Subcutaneous preadipocyte (primary cell): ENCODE data around the gene PCDHA1. TPM values are rescaled to one million over a fixed set of nuclear protein-coding genes. Genes with fewer than 3 reads are reported as not detected.

Experiments
- small RNA-seq: library from RNA; depleted of rRNA; stranded (forward); fragments of <200 nt; gene quantifications from one replicate; pipeline ENCODE3, GENCODE V24; 2012
- total RNA-seq: library from RNA; depleted of rRNA; stranded (reverse); fragments of >200 nt; gene quantifications from 2 replicates; pipeline ENCODE4 v1.2.3, GENCODE V29; 2012

PCDHA1 gene
- total RNA-seq, 1 donor = under 0.01 TPM

DNA sequence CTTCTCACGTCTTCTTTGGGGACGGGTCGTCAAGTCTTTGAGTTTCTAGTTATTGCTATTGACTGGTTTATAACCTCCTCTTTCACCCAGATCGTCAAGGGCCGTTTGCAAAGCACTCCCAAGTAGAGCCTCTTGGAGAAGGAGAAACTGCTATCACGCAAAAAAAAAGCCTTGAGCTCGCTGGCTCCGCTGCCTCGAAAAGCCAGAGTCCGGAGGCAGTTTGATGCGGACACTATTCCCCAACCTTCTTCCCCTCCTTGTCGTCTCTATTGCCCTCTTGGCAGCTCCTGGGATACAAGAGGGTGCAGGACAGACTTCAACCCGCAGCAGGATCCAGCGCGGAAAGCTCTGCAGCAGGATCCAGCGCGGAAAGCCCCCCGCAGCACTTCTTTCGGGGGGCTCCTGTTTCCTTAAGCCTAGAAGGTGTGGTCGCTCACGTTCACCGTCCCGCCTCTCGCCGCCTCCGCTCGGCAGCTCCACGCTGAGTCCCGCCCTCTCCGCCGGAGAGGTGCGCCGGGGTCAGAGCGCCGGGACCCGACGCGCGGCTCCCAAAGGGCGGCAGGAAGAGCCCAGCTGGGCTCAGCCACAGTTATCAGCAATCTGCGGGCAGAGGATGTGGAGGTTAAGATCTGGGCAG is 140.0 kb downstream of the PCDHA1 start, which contains the start of gene PCDHAC1:
PCDHAC1 (plus strand) TSS at position 494 of the 637 bp plus-strand sequence. CDS start 594 bp downstream, outside the sequence.

DNA sequence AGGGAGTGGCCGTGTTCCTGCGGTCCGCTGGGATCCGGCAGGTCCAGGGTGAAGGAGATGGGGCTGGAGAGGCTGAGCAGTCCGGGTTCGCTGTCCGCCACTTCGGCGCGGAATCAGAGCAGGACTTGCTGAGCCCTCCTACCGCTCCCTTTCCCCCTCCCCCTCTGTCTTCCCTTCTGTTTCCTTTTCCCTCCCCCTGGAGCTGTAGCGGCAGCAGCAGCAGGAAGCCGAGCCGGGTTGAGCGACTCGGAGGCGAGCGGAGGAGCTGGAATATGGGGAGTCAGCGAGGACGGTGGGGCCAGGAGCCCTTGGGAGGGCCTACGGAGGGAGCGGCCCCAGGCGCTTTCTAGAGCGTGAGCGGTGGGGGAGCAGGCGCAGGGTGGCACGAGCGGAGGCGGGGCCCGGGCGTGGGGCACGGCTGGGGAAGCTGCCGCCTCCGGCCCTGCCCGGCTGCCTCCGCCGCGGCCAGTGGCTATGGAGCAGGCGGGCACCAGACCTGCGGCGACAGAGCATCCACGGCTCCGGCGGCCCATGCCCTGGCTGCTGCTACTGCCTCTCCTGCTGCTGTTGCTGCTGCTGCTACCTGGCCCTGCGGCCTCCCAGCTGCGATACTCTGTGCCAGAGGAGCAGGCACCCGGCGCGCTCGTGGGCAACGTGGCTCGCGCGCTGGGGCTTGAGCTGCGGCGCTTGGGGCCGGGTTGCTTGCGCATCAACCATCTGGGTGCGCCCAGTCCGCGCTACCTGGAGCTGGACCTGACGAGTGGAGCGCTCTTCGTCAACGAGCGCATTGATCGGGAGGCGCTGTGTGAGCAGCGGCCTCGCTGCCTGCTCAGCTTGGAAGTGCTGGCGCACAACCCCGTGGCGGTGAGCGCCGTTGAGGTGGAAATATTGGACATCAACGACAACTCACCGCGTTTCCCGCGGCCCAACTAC is 180.6 kb downstream of the PCDHA1 start, which contains the start of gene PCDHAC2:
PCDHAC2 (plus strand) TSS at position 184 of the 933 bp plus-strand sequence; CDS start at position 475, 291 bp downstream.

DNA sequence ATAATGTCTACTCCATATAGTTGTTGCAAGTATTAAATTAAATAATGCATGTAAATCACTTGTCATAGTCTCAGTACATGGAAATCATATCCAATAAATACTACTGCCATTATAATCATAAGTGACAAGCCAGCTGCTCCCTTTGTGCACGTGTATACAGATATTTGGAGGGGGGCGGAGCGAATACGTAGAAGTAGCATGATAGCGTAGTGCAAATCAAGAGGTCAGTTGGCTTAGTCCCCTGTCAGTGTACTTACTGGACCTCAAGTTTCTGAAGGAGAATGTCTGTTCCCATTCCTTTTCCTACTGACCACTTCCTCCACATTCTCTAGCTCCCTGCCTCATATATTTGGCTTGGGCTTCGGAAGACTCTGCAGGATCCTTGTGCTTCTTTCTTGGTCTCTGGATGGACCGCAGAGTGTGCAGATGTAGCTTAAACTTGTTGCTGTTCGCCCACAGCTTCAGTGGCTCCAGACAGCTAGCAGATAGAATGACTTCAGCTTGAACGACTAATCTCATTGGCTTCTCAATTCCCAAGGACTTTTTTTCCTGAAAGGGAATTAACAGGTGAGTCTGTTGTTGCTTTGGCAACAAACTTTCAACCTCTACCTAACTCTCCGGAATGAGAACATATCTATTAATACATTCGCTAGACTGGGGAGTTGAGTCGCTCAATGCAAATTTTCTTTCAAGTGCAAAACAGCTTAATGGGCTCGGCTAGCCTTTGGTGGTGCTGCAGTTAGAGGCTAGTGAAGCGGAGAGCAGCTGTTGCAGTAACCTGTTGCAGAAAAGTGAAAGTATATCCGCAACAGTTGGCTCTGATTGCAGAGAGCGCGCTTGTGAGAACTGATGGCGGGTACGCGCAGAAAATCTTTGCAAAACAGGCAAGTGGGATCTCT is 264.9 kb downstream of the PCDHA1 start, which contains the start of gene PCDHB1:
PCDHB1 (plus strand) TSS at position 753 of the 899 bp plus-strand sequence; CDS start at position 850, 97 bp downstream.

Small RNA genes lying within 50 kb of the gene (small RNA-seq; reads per million reads assigned to genes)
- gene AC010223.1 = not detected

Other genes with a start within 250 kb of the PCDHA1 start
- 0.39 and 2.6 TPM in 2 replicates for gene EIF4EBP3, start 238.5 kb upstream of the PCDHA1 start, total RNA-seq
- 27.6 and 34.8 TPM in 2 replicates for gene SRA1, start 228.7 kb upstream of the PCDHA1 start, total RNA-seq
- gene APBB3, start 221.5 kb upstream of the PCDHA1 start, total RNA-seq = 9.8 and 12.5 TPM in 2 replicates
- gene SLC35A4, start 221.3 kb upstream of the PCDHA1 start, total RNA-seq = 9.9 and 13.5 TPM in 2 replicates
- 0.73 and 0.98 TPM in 2 replicates for gene CD14, start 153.0 kb upstream of the PCDHA1 start, total RNA-seq
- gene TMCO6, start 146.7 kb upstream of the PCDHA1 start, total RNA-seq = 19.8 and 21.7 TPM in 2 replicates
- gene NDUFA2, start 138.5 kb upstream of the PCDHA1 start, total RNA-seq = 30.7 and 38.9 TPM in 2 replicates
- gene IK, start 138.3 kb upstream of the PCDHA1 start, total RNA-seq = 63.3 and 79.4 TPM in 2 replicates
- 36.0 and 44.0 TPM in 2 replicates for gene WDR55, start 121.2 kb upstream of the PCDHA1 start, total RNA-seq
- gene DND1, start 112.6 kb upstream of the PCDHA1 start, total RNA-seq = under 0.01 and 0.39 TPM in 2 replicates
- gene HARS1, start 94.8 kb upstream of the PCDHA1 start, total RNA-seq = 50.0 and 54.3 TPM in 2 replicates
- gene HARS2, start 94.7 kb upstream of the PCDHA1 start, total RNA-seq = 22.4 and 23.1 TPM in 2 replicates
- 24.2 and 28.7 TPM in 2 replicates for gene ZMAT2, start 85.7 kb upstream of the PCDHA1 start, total RNA-seq
- not detected in 2 replicates for gene PCDHA2, start 8.7 kb downstream of the PCDHA1 start, total RNA-seq
- under 0.01 TPM in 2 replicates for gene PCDHA3, start 14.9 kb downstream of the PCDHA1 start, total RNA-seq
- under 0.01 TPM in 1 of 2 replicates, not detected in the other for gene PCDHA4, start 20.9 kb downstream of the PCDHA1 start, total RNA-seq
- under 0.01 TPM in 1 of 2 replicates, not detected in the other for gene PCDHA5, start 35.5 kb downstream of the PCDHA1 start, total RNA-seq
- gene PCDHA6, start 41.8 kb downstream of the PCDHA1 start, total RNA-seq = under 0.01 and 0.37 TPM in 2 replicates
- gene PCDHA7, start 48.1 kb downstream of the PCDHA1 start, total RNA-seq = under 0.01 and 0.37 TPM in 2 replicates
- gene PCDHA8, start 55.0 kb downstream of the PCDHA1 start, total RNA-seq = not detected in 2 replicates
- under 0.01 TPM in 2 replicates for gene PCDHA9, start 62.2 kb downstream of the PCDHA1 start, total RNA-seq
- gene PCDHA10, start 69.8 kb downstream of the PCDHA1 start, total RNA-seq = under 0.01 TPM in 2 replicates
- under 0.01 TPM in 1 of 2 replicates, not detected in the other for gene PCDHA11, start 82.8 kb downstream of the PCDHA1 start, total RNA-seq
- not detected in 2 replicates for gene PCDHA12, start 89.2 kb downstream of the PCDHA1 start, total RNA-seq
- gene PCDHA13, start 96.0 kb downstream of the PCDHA1 start, total RNA-seq = not detected in 2 replicates
- gene PCDHAC1, start 140.2 kb downstream of the PCDHA1 start, total RNA-seq = not detected in 2 replicates
- under 0.01 and 0.37 TPM in 2 replicates for gene PCDHAC2, start 180.3 kb downstream of the PCDHA1 start, total RNA-seq